Stimulated activated effector memory CD8-positive, alpha-beta T cell treated with anti-CD3 and anti-CD28 coated beads, Interleukin-12 subunit alpha, Interleukin-12 subunit beta, amount 100 ng/mL, for 72 hours (primary cell): ENCODE measurements around the gene RBM38.

Source experiments
- ATAC-seq: fragments of 150-1000 bp; cut with Tn5 transposase; 2 replicates; pipeline ENCODE4 v1.10.0; 2021
- DNase-seq, 2 donors: peaks; one replicate each; pipeline ENCODE4 v3.0.0; 2021 to 2022; ENCODE audit warnings: low spot score in 2 of 2
- H3K27ac Mint-ChIP-seq: one replicate; pipeline ENCODE4 v1.8.0; 2022; ENCODE audit warnings: mild to moderate bottlenecking, mixed read lengths
- H3K36me3 Mint-ChIP-seq: one replicate; pipeline ENCODE4 v1.8.0; 2022; ENCODE audit warnings: mild to moderate bottlenecking, mixed read lengths
- H3K4me1 Mint-ChIP-seq: one replicate; pipeline ENCODE4 v1.8.0; 2022; ENCODE audit warnings: mixed read lengths
- H3K4me3 Mint-ChIP-seq: one replicate; pipeline ENCODE4 v1.8.0; 2022; ENCODE audit warnings: mild to moderate bottlenecking, mixed read lengths
- H3K9me3 Mint-ChIP-seq: one replicate; pipeline ENCODE4 v1.8.0; 2022; ENCODE audit warnings: mixed read lengths

The RBM38 gene

GRCh38 chr20:57437672-57438330 lies 46.6 kb downstream of the RBM38 start:
- DNase-seq: no peak
- Mint-ChIP-seq H3K27ac (peak overlapping the region; percentile 66), H3K4me1 (peaks cover 44% of the 10 kb centered on the region)

DNA sequence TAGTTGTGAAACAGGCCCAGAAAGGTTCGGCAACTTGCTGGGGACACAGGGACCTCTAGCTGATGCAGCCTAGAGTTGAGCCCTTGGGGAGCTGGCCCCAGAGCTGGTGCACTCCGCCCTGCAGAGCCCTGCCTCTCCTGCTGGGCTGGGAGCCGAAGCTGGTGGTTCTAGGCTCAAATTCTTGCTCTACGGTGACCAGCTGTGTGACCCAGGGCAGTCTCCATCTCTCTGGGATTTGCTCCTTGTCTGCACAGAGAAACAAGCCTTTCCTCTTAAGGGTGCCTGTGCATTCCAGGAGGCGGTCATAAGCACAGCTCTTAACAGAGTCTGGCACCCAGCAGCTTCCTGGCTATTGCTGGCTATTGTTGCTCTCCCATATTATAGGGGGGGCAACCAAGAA lies 47.4 kb downstream of the RBM38 start:
- peak overlapping the region; percentile 66 for H3K27ac Mint-ChIP-seq
- DNase-seq: no peak
- H3K4me3 Mint-ChIP-seq: no peak overlapping the region
- ATAC-seq: no peak
- H3K36me3 Mint-ChIP-seq: no peaks in the 10 kb centered on the region
- no peaks in the 10 kb centered on the region for H3K9me3 Mint-ChIP-seq
- H3K4me1 Mint-ChIP-seq: peaks cover 37% of the 10 kb centered on the region

More at GRCh38 chr20:57437672-57438330, 46.6 kb downstream of the RBM38 start:
- no peak for ATAC-seq
- H3K4me3 Mint-ChIP-seq: no peak overlapping the region
- H3K9me3 Mint-ChIP-seq: no peaks in the 10 kb centered on the region
- H3K36me3 Mint-ChIP-seq: no peaks in the 10 kb centered on the region

DNA sequence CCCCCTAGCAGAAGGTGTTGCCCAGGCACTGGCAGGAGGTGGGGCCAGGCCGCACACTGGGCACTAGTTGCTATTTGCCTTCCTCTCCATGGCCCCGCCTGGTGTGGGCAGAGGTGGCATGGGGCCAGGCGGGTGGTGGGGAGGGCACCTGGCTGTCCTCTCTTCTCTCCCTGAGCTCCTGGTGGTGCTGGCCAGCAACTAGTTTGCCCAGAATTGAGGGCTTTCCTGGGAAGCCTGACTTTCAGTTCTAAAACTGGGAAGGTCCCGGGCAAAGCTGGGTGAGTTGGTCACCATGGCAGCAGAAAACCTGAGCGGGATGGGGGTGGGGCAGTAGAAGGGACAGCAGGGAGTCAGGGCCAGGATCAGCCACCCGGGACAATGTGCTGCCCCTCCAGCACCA lies 48.2 kb downstream of the RBM38 start:
- ATAC-seq (no peak), DNase-seq (no peak)
- no peaks in the 10 kb centered on the region for H3K9me3 Mint-ChIP-seq
- H3K27ac Mint-ChIP-seq: no peak overlapping the region
- H3K4me3 Mint-ChIP-seq: no peak overlapping the region
- H3K4me1 Mint-ChIP-seq: peaks cover 28% of the 10 kb centered on the region
- no peaks in the 10 kb centered on the region for H3K36me3 Mint-ChIP-seq

- no peaks in the 10 kb centered on the region for H3K36me3 Mint-ChIP-seq
- H3K4me1 Mint-ChIP-seq: peaks cover 22% of the 10 kb centered on the region
- ATAC-seq: no peak
- H3K9me3 Mint-ChIP-seq: no peaks in the 10 kb centered on the region
- DNase-seq: no peak
- H3K4me3 Mint-ChIP-seq: no peak overlapping the region
- peak overlapping the region; percentile 60 for H3K27ac Mint-ChIP-seq
These were observed 48.8 kb downstream of the RBM38 start for GRCh38 chr20:57439993-57440392.

DNA sequence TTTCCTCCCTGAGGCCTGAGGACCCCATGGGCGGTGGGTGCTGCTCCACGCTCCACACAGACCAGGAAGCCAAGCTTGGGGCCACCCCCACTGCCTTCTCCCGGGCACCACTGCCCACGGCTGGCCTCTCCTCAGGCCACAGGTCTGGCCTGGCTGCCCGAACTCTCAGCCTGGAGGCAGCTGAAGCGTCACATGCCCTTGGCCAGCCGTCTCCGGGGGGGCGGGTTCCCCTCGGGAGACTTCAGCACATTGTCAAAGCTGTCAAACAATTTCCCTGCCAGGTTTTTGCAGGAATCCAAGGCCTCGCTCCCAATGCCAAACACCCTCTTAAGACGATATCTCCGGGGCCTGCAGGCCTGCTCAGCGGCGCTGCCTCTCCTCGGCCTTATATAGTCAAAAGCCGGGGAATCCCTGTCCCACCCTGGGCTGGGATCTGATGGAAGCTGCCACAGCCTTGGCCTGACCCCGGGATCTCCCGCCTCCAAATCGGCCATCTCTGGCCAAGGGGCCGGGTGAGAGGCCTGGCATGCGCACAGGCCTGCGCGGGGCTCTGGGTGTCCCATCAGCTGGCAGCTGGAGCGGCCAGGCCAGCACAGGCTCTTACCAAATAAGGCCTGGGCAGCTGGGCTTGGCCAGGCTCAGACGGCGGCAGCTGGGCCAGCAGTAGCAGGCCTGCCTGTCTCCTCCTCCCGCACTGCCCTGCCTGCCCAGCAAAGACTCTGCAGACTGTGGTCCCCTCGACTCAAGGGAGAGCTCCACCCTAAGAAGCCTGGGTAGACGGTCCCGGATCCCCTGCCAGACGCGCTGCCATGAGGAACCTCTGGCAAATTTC lies 49.7 kb downstream of the RBM38 start:
- Mint-ChIP-seq H3K9me3 (no peaks in the 10 kb centered on the region), H3K36me3 (no peaks in the 10 kb centered on the region), H3K4me3 (no peak overlapping the region), H3K4me1 (peaks cover 14% of the 10 kb centered on the region), H3K27ac (peak overlapping the region; percentile 60)
- DNase-seq: no peak
- ATAC-seq: no peak

- Mint-ChIP-seq H3K9me3 (no peaks in the 10 kb centered on the region), H3K27ac (no peak overlapping the region), H3K4me1 (peaks cover 11% of the 10 kb centered on the region), H3K4me3 (no peak overlapping the region), H3K36me3 (no peaks in the 10 kb centered on the region)
- no peak for ATAC-seq
- DNase-seq: no peak
These were observed 50.4 kb downstream of the RBM38 start for GRCh38 chr20:57441510-57442154.

DNA sequence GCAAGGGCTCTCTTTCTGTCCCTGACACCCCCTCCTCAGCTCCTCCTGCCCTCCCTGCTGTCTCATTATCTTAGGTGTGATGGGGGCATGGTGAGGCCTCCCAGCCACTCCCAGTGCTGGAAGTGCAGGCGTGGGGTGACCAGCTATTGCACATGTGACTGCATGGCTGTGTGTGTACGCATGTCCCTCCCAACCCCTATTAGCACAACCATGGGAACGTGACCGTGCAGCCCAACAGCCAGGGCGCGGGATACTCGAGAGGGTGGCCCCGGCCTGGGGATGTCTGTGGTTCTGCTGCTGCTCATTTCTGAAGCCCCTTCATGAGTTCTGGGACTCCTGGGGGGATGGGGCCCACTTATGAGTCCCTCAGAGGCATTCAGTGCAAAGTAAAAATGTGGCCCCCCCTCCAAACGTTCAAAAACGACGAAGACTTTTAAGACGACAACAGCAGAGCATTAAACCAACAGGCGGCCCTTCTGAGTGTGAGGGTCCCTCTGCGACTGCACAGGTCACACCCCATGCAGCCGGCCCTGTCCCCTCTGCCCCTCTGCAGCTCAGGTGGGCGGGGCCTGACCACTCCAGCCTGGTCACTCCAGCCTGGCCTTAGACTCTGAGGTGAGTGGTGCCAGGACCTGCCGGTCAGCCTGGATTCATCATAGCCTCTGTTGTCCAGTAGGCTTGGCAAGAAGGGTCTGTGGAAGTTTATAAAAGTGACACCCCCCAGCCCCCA lies 51.1 kb downstream of the RBM38 start:
- ATAC-seq (no peak), DNase-seq (no peak)
- no peak overlapping the region for H3K4me3 Mint-ChIP-seq
- H3K27ac Mint-ChIP-seq: no peak overlapping the region
- H3K36me3 Mint-ChIP-seq: no peaks in the 10 kb centered on the region
- H3K9me3 Mint-ChIP-seq: no peaks in the 10 kb centered on the region
- peaks cover 11% of the 10 kb centered on the region for H3K4me1 Mint-ChIP-seq

DNA sequence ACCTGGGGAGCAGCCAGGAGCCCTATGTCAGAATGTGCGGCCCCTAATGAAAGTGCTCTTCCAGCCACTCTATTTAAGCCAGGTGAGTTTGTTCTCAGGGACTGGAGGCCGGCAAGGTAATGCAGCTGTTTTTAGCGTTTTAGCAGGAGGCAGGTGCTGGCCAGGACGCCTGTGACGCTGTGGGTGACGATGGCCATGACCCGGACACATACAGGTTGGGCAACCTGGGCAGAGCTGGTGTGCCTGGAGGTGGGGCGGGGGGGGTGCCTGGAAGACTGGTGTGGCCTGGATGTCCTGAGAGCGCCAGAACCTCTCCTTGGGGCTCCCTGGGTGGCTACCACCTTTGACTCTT lies 51.7 kb downstream of the RBM38 start:
- no peak for ATAC-seq
- no peak overlapping the region for H3K4me3 Mint-ChIP-seq
- DNase-seq: no peak
- H3K36me3 Mint-ChIP-seq: no peaks in the 10 kb centered on the region
- H3K27ac Mint-ChIP-seq: no peak overlapping the region
- no peaks in the 10 kb centered on the region for H3K9me3 Mint-ChIP-seq
- peaks cover 6% of the 10 kb centered on the region for H3K4me1 Mint-ChIP-seq

GRCh38 chr20:57443349-57444265 lies 52.4 kb downstream of the RBM38 start:
- DNase-seq (no peak), ATAC-seq (no peak)
- no peak overlapping the region for H3K4me3 Mint-ChIP-seq
- no peaks in the 10 kb centered on the region for H3K9me3 Mint-ChIP-seq
- H3K4me1 Mint-ChIP-seq: peaks cover 6% of the 10 kb centered on the region
- H3K36me3 Mint-ChIP-seq: no peaks in the 10 kb centered on the region
- no peak overlapping the region for H3K27ac Mint-ChIP-seq

GRCh38 chr20:57444394-57445048 lies 53.3 kb downstream of the RBM38 start:
- H3K36me3 Mint-ChIP-seq: no peaks in the 10 kb centered on the region
- DNase-seq (no peak), ATAC-seq (no peak)
- no peak overlapping the region for H3K27ac Mint-ChIP-seq
- H3K4me3 Mint-ChIP-seq: no peak overlapping the region
- no peaks in the 10 kb centered on the region for H3K9me3 Mint-ChIP-seq
- peaks cover 11% of the 10 kb centered on the region for H3K4me1 Mint-ChIP-seq

DNA sequence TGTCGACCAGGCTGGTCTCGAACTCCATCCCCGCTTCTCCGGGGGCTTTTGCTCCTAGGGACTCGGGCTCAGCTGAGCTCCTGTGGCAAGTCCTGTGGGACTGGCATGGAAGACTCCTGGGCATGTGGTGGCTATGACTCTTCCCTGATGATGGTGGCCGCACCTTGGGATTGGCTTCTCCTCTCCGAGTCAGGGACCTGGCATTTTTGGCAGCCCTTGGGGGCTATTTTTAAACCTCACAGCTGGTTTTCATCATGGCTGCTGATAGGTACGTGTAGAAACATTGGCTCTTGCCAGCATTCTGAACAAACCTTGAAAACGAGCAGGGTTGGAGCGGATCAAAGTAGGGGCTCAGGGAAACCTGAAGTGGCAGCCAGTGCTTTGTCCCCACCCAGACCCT lies 54.1 kb downstream of the RBM38 start:
- DNase-seq: no peak
- ATAC-seq: no peak
- Mint-ChIP-seq H3K9me3 (no peaks in the 10 kb centered on the region), H3K4me1 (peaks cover 14% of the 10 kb centered on the region), H3K27ac (no peak overlapping the region), H3K36me3 (no peaks in the 10 kb centered on the region), H3K4me3 (no peak overlapping the region)

- no peak for DNase-seq
- Mint-ChIP-seq H3K36me3 (no peaks in the 10 kb centered on the region), H3K27ac (no peak overlapping the region), H3K4me1 (peaks cover 18% of the 10 kb centered on the region), H3K4me3 (no peak overlapping the region), H3K9me3 (no peaks in the 10 kb centered on the region)
- no peak for ATAC-seq
These were observed 54.6 kb downstream of the RBM38 start for GRCh38 chr20:57445774-57446173.

GRCh38 chr20:57448764-57449354 lies 57.7 kb downstream of the RBM38 start:
- Mint-ChIP-seq H3K27ac (no peak overlapping the region), H3K4me1 (peaks cover 39% of the 10 kb centered on the region), H3K4me3 (no peak overlapping the region)

More at GRCh38 chr20:57448764-57449354, 57.7 kb downstream of the RBM38 start:
- no peaks in the 10 kb centered on the region for H3K9me3 Mint-ChIP-seq
- no peaks in the 10 kb centered on the region for H3K36me3 Mint-ChIP-seq
- ATAC-seq (no peak), DNase-seq (no peak)
